ENCODE results near the gene GALNTL6.

GALNTL6 gene

DNA sequence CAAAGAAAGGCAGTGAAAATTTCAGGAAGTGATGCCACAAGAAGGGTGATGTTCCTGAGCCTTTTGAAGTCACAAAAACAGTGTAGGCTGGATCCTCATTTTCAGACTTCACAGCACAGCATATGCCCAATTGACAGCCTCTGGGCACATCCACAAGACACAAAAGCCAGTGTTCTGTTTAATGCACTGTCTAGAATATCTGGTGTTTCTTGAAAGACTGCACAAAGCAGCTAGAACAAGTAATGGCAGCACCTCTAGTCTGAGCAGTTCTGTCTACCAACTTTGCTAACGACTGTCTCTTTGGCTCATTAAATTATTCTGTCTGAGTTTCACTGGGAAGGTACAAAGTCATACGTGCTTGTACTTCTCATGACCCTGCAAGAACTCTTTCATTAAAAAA, 938.3 kb downstream of the GALNTL6 start:
- FAIRE-seq (no peak), DNase-seq (ENCODE audit: insufficient read length, low spot score) (no peak)
- TF ChIP-seq CTCF (IDR thresholded peaks at IDR 0.05; ENCODE audit: insufficient read depth, missing control alignments): no peak

GRCh38 chr4:172758586-172759340, 945.6 kb downstream of the GALNTL6 start:
- DNase-seq (ENCODE audit: insufficient read length, low spot score) (no peak), FAIRE-seq (no peak)
- no peak for TF ChIP-seq CTCF (IDR thresholded peaks at IDR 0.05; ENCODE audit: insufficient read depth, missing control alignments)

DNA sequence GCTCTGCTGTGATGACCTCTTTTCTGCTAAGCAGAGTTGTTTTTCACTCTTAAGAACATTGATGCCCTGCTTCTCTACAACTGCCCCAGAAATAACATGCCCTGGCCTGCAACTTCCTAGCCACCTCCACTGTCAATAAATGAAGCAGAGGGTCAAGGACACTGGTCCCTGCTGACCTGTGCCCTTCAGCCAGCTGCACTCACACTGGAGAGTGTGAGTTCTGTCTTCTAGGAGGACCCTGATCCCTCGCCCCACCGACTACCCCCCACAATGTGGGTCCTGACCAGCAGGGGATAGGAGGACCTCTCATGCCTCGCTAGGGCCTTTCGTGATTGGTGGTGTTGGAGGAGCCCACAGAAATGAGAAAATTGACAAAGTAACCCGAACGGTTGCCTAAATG, 947.3 kb downstream of the GALNTL6 start:
- FAIRE-seq (no peak), DNase-seq (ENCODE audit: insufficient read length, low spot score) (no peak)
- no peak for TF ChIP-seq CTCF (IDR thresholded peaks at IDR 0.05; ENCODE audit: insufficient read depth, missing control alignments)

DNA sequence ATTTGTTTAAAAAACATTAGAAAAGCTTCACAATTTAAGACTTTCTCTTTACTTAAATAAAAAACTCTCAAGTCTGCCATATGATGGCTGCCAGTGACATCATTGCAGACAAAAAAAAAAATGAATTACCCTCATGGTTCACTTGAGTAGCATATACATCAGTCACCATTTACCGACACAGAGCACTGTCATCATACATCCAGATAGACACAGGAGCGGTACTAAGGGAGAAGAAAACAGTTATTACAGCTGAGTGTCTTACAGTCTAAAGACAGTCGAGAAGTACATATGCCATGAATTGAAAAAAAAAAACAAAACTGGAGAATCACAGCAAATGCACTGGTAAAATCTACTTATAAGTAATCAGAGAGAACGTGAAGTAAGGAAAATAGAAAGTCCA, 949.7 kb downstream of the GALNTL6 start:
- FAIRE-seq: no peak
- no peak for DNase-seq (ENCODE audit: insufficient read length, low spot score)
- no peak for TF ChIP-seq CTCF (IDR thresholded peaks at IDR 0.05; ENCODE audit: insufficient read depth, missing control alignments)

- TF ChIP-seq CTCF (IDR thresholded peaks at IDR 0.05; ENCODE audit: insufficient read depth, missing control alignments): no peak
- FAIRE-seq: no peak
- no peak for DNase-seq (ENCODE audit: insufficient read length, low spot score)
Observed at GRCh38 chr4:172770787-172771186, 957.6 kb downstream of the GALNTL6 start.

- no peak for TF ChIP-seq CTCF (IDR thresholded peaks at IDR 0.05; ENCODE audit: insufficient read depth, missing control alignments)
- DNase-seq (ENCODE audit: insufficient read length, low spot score) (no peak), FAIRE-seq (no peak)
Observed at GRCh38 chr4:172772781-172773180, 959.6 kb downstream of the GALNTL6 start.

DNA sequence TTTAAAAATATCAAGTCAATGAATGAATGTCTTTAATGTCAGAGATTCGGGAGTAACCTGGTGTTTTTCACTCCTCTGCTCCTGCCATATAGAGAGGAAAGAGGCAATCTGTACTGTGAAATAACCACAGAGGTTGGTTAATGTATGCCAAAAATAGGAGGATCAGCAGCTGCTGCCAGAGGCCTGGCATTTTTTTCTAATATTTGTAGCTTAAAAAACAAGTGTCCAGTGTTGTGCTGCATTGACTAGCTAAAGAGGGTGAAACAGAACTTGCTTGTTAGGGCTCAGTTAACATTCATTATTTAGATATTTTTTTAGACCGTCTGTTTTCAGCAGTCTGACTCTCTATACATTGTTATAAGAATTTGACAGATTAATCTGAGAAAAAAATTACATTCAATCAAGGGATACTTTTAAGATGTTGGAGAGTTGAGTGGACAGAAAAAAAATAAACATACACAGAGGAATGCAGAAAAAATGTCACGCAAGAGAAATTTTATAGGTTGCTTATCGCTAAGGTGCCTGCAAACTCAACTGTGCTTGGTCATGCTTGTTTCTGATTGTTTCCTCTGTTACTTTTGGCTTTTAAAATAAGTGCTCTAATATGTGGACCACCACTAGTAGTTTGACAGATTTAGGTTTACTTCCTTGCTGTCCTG, 963.1 kb downstream of the GALNTL6 start:
- TF ChIP-seq CTCF (IDR thresholded peaks at IDR 0.05; ENCODE audit: insufficient read depth, missing control alignments): no peak
- DNase-seq (ENCODE audit: insufficient read length, low spot score) (no peak), FAIRE-seq (no peak)

Measured in D721Med (cell line).